Neural cell (in vitro differentiated cells): ENCODE data around the gene ANO3. TPM values are rescaled to one million over a fixed set of nuclear protein-coding genes. Genes with fewer than 3 reads are reported as not detected.

Experiments
- H2AFZ ChIP-seq: fragments of 200-600, 300-800 bp; sonication (generic), shearing (Covaris generic); 2 replicates; pipeline ENCODE4 v1.6.0; 2014; ENCODE audit warnings: low read depth, mild to moderate bottlenecking, antibody characterized with exemption, low read length, moderate library complexity
- H3F3A ChIP-seq: fragments of 200-600 bp; shearing (Covaris generic); 2 replicates; pipeline ENCODE4 v1.6.1; 2016; ENCODE audit warnings: mild to moderate bottlenecking, moderate library complexity, mixed read lengths, antibody characterized with exemption, low read length; ENCODE audit not compliant: insufficient read depth, poor library complexity, severe bottlenecking
- H3K27ac ChIP-seq: fragments of 200-600, 300-800 bp; sonication (generic), shearing (Covaris generic); 2 replicates; pipeline ENCODE4 v1.5.1; 2014; ENCODE audit warnings: mild to moderate bottlenecking, low read length, moderate library complexity
- H3K27me3 ChIP-seq: fragments of 300-800, 200-600 bp; sonication (generic), shearing (Covaris generic); 2 replicates; pipeline ENCODE4 v1.6.0; 2014; ENCODE audit warnings: mild to moderate bottlenecking, low read depth, low read length, moderate library complexity; ENCODE audit not compliant: insufficient read depth
- H3K36me3 ChIP-seq: fragments of 300-800, 200-600 bp; sonication (generic), shearing (Covaris generic); 2 replicates; pipeline ENCODE4 v1.5.1; 2014; ENCODE audit warnings: mild to moderate bottlenecking, antibody characterized with exemption, low read length, moderate library complexity; ENCODE audit not compliant: insufficient read depth
- H3K4me2 ChIP-seq: fragments of 300-800, 200-600 bp; sonication (generic), shearing (Covaris generic); 2 replicates; pipeline ENCODE4 v1.6.0; 2014; ENCODE audit warnings: mild to moderate bottlenecking, low read length
- H3K4me3 ChIP-seq: fragments of 300-800, 200-600 bp; sonication (generic), shearing (Covaris generic); 2 replicates; pipeline ENCODE4 v1.5.1; 2014; ENCODE audit warnings: mild to moderate bottlenecking, low read length, moderate library complexity
- H3K79me2 ChIP-seq: fragments of 200-600 bp; shearing (Covaris generic); replicated peaks from 2 replicates; pipeline ENCODE4 v1.6.0; 2014; ENCODE audit warnings: mild to moderate bottlenecking, low read length, moderate library complexity; ENCODE audit not compliant: insufficient read depth
- H3K9ac ChIP-seq: fragments of 300-800, 200-600 bp; sonication (generic), shearing (Covaris generic); 2 replicates; pipeline ENCODE4 v1.6.1; 2016; ENCODE audit warnings: mild to moderate bottlenecking, low read length, mixed read lengths
- H3K9me2 ChIP-seq: fragments of 200-600 bp; shearing (Covaris generic); 2 replicates; pipeline ENCODE4 v1.6.1; 2016; ENCODE audit warnings: mild to moderate bottlenecking, low read length, mixed read lengths; ENCODE audit not compliant: insufficient read depth
- H3K9me3 ChIP-seq: fragments of 200-600, 300-800 bp; sonication (generic), shearing (Covaris generic); 2 replicates; pipeline ENCODE4 v1.6.1; 2016; ENCODE audit warnings: mild to moderate bottlenecking, mixed run types, low read length, moderate library complexity, mixed read lengths
- H4K20me1 ChIP-seq: fragments of 200-600 bp; shearing (Covaris generic); 2 replicates; pipeline ENCODE4 v1.6.1; 2016; ENCODE audit warnings: mild to moderate bottlenecking, mixed run types; ENCODE audit not compliant: insufficient read depth
- EP300 ChIP-seq: fragments of 450-650 bp; conservative IDR thresholded peaks from 2 replicates; pipeline ENCODE4 v1.6.1; 2014; ENCODE audit warnings: antibody characterized with exemption, mild to moderate bottlenecking, moderate library complexity; ENCODE audit not compliant: poor library complexity, severe bottlenecking
- EZH2 ChIP-seq: fragments of 200-600, 300-800 bp; shearing (Covaris generic), sonication (generic); IDR thresholded peaks from 2 replicates; pipeline ENCODE4 v1.6.1; 2014; ENCODE audit warnings: antibody characterized with exemption, low read length, borderline replicate concordance, mild to moderate bottlenecking; ENCODE audit not compliant: insufficient read depth, poor library complexity, severe bottlenecking
- MXI1 ChIP-seq: fragments of 450-650 bp; conservative IDR thresholded peaks from 2 replicates; pipeline ENCODE4 v1.6.1; 2014; ENCODE audit warnings: antibody characterized with exemption, mild to moderate bottlenecking; ENCODE audit not compliant: poor library complexity, severe bottlenecking
- POLR2AphosphoS5 ChIP-seq: IDR thresholded peaks from 2 replicates; pipeline ENCODE4 v1.6.1; 2012
- RAD21 ChIP-seq: fragments of 450-650 bp; conservative IDR thresholded peaks from 2 replicates; pipeline ENCODE4 v1.6.1; 2014; ENCODE audit warnings: antibody characterized with exemption, mild to moderate bottlenecking, moderate library complexity
- SMC3 ChIP-seq: fragments of 450-650 bp; conservative IDR thresholded peaks from 2 replicates; pipeline ENCODE4 v1.6.1; 2014; ENCODE audit warnings: antibody characterized with exemption, mild to moderate bottlenecking, moderate library complexity; ENCODE audit not compliant: poor library complexity
- TAF1 ChIP-seq: IDR thresholded peaks from 2 replicates; pipeline ENCODE4 v1.6.1; 2012; ENCODE audit warnings: low read depth
- polyA plus RNA-seq: library from polyadenylated mRNA; depleted of rRNA; stranded (reverse); fragments of >200 nt; gene quantifications from 2 replicates; pipeline ENCODE4 v1.2.3, GENCODE V29; 2014
- TF ChIP-seq, protein P1 (sequence below): fragments of 450-650 bp; IDR thresholded peaks from 2 replicates; pipeline ENCODE4 v1.5.1; 2014; ENCODE audit warnings: antibody characterized with exemption, mild to moderate bottlenecking, moderate library complexity; ENCODE audit not compliant: poor library complexity, severe bottlenecking
- TF ChIP-seq, protein P2 (sequence below): IDR thresholded peaks from 2 replicates; pipeline ENCODE4 v1.6.1; 2012; ENCODE audit warnings: borderline replicate concordance

The ANO3 gene
- polyA plus RNA-seq, 1 donor from 2014 or later: not detected

DNA sequence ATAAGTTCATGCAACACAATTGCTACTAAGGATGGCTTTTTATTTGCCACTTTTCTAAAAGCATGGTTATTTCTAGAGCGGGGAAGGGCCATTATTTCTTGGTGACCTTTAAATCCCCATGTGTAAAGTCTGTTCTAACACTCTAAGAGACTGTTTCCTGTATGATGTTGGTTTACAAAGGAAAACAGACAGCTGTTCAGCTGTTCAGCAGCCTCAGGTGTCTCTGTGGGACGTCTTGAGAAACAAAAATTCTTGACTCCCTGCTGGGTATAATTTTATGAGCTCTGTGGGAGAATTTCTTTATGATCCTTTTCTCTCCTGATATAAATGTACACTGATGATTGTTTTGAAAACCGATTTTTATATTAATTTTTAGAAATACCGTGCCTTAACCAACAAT lies 226.3 kb downstream of the ANO3 start:
- Histone ChIP-seq H3K27me3 (no peaks in the 10 kb centered on the region), H3F3A (no peaks in the 10 kb centered on the region), H3K9ac (no peak overlapping the region), H3K36me3 (no peaks in the 10 kb centered on the region), H4K20me1 (no peaks in the 10 kb centered on the region), H3K9me2 (no peaks in the 10 kb centered on the region), H3K79me2 (no peaks in the 10 kb centered on the region), H2AFZ (no peak overlapping the region), H3K9me3 (no peaks in the 10 kb centered on the region), H3K4me3 (no peak overlapping the region), H3K4me2 (no peak overlapping the region), H3K27ac (no peak overlapping the region)
- TF ChIP-seq, protein P1, sequence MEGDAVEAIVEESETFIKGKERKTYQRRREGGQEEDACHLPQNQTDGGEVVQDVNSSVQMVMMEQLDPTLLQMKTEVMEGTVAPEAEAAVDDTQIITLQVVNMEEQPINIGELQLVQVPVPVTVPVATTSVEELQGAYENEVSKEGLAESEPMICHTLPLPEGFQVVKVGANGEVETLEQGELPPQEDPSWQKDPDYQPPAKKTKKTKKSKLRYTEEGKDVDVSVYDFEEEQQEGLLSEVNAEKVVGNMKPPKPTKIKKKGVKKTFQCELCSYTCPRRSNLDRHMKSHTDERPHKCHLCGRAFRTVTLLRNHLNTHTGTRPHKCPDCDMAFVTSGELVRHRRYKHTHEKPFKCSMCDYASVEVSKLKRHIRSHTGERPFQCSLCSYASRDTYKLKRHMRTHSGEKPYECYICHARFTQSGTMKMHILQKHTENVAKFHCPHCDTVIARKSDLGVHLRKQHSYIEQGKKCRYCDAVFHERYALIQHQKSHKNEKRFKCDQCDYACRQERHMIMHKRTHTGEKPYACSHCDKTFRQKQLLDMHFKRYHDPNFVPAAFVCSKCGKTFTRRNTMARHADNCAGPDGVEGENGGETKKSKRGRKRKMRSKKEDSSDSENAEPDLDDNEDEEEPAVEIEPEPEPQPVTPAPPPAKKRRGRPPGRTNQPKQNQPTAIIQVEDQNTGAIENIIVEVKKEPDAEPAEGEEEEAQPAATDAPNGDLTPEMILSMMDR: no peak
- TF ChIP-seq, protein P2, sequence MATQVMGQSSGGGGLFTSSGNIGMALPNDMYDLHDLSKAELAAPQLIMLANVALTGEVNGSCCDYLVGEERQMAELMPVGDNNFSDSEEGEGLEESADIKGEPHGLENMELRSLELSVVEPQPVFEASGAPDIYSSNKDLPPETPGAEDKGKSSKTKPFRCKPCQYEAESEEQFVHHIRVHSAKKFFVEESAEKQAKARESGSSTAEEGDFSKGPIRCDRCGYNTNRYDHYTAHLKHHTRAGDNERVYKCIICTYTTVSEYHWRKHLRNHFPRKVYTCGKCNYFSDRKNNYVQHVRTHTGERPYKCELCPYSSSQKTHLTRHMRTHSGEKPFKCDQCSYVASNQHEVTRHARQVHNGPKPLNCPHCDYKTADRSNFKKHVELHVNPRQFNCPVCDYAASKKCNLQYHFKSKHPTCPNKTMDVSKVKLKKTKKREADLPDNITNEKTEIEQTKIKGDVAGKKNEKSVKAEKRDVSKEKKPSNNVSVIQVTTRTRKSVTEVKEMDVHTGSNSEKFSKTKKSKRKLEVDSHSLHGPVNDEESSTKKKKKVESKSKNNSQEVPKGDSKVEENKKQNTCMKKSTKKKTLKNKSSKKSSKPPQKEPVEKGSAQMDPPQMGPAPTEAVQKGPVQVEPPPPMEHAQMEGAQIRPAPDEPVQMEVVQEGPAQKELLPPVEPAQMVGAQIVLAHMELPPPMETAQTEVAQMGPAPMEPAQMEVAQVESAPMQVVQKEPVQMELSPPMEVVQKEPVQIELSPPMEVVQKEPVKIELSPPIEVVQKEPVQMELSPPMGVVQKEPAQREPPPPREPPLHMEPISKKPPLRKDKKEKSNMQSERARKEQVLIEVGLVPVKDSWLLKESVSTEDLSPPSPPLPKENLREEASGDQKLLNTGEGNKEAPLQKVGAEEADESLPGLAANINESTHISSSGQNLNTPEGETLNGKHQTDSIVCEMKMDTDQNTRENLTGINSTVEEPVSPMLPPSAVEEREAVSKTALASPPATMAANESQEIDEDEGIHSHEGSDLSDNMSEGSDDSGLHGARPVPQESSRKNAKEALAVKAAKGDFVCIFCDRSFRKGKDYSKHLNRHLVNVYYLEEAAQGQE: no peak
- TF ChIP-seq EZH2 (no peak), EP300 (no peak), TAF1 (no peak), MXI1 (no peak), SMC3 (no peak), POLR2AphosphoS5 (no peak), RAD21 (no peak)

DNA sequence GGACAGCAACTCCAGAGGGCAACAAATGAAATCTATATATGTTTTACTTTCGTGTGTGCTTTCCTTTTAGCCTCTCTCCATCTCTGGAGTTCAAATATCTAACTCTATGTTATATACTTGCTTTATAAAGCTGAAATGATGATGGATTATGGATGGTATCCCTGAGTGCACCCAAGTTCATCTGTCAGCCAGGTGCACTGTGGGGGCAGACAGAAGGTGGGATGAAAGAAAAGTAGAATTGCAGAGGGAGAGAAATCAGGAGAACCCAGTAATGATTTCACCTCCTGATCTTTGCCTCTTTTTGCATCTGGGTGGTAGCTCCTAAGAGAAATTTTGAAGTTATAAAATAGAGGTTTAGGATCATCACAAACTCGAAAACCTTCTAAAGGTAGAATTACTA lies 237.7 kb downstream of the ANO3 start:
- Histone ChIP-seq H3F3A (no peaks in the 10 kb centered on the region), H2AFZ (no peak overlapping the region), H3K4me2 (no peak overlapping the region), H3K9me3 (no peaks in the 10 kb centered on the region), H3K9me2 (no peaks in the 10 kb centered on the region), H3K79me2 (no peaks in the 10 kb centered on the region), H3K27ac (no peak overlapping the region), H3K36me3 (no peaks in the 10 kb centered on the region), H3K9ac (no peak overlapping the region), H3K4me3 (no peak overlapping the region), H4K20me1 (no peaks in the 10 kb centered on the region), H3K27me3 (no peaks in the 10 kb centered on the region)
- TF ChIP-seq EZH2 (no peak), SMC3 (no peak), TAF1 (no peak), MXI1 (no peak), RAD21 (no peak), EP300 (no peak)
- TF ChIP-seq, protein P2: no peak
- TF ChIP-seq, protein P1: no peak
